ENCODE results near the gene NR1D1. TPM values are rescaled to one million over a fixed set of nuclear protein-coding genes. Genes with fewer than 3 reads are reported as not detected.

The NR1D1 gene
- total and polyA plus RNA-seq, 2 of the 13 experiments (the other 11 are each of a cell fraction or from before 2014, with no cell fraction given), result 2.1 to 2.7 TPM

GRCh38 chr17:40072040-40072734 is 28.2 kb downstream of the NR1D1 start (continued):
- TF ChIP-seq MTERF4 (CRISPR knock-in tag; IDR thresholded peaks at IDR 0.05), result peak; percentile 60; the same call in 1 of the 2 replicates
- TF ChIP-seq SATB2 (CRISPR knock-in tag; IDR thresholded peaks at IDR 0.05), result no peak
- no peak for TF ChIP-seq HMGXB4 (CRISPR knock-in tag; IDR thresholded peaks at IDR 0.05; ENCODE audit: borderline replicate concordance in 1 of 2, low read depth in 1 of 2)
- no peak for TF ChIP-seq ZMYM2 (CRISPR knock-in tag; IDR thresholded peaks at IDR 0.05)
- TF ChIP-seq ZNF160 (CRISPR knock-in tag; IDR thresholded peaks at IDR 0.05), result no peak
- TF ChIP-seq ZNF775 (CRISPR knock-in tag; IDR thresholded peaks at IDR 0.05; ENCODE audit: borderline replicate concordance), result no peak; the same call in 1 of the 2 replicates
- TF ChIP-seq ZNF44 (CRISPR knock-in tag; IDR thresholded peaks at IDR 0.05), result 0 out of 2 replicates have a peak, but pooled peaks have one; percentile 52
- TF ChIP-seq RXRA (CRISPR knock-in tag; IDR thresholded peaks at IDR 0.05), result peak; percentile 37; the same call in 1 of the 2 replicates
- no peak for TF ChIP-seq HINFP (CRISPR knock-in tag; IDR thresholded peaks at IDR 0.05; ENCODE audit: low read depth)
- no peak for TF ChIP-seq ZHX1 (CRISPR knock-in tag; IDR thresholded peaks at IDR 0.05; ENCODE audit: low read depth)
- TF ChIP-seq HMGA1 (CRISPR knock-in tag; conservative IDR thresholded peaks at IDR 0.05), result no peak
- no peak for TF ChIP-seq ZNF616 (CRISPR knock-in tag; IDR thresholded peaks at IDR 0.05; ENCODE audit: low read depth)
- peak; percentile 39; the same call in 1 of the 2 replicates for TF ChIP-seq ZNF691 (CRISPR knock-in tag; IDR thresholded peaks at IDR 0.05; ENCODE audit: borderline replicate concordance, low read depth)
- TF ChIP-seq DPF2 (CRISPR knock-in tag; IDR thresholded peaks at IDR 0.05; ENCODE audit: borderline replicate concordance, low read depth), result peak; percentile 45; the same call in 1 of the 2 replicates
- TF ChIP-seq, protein P1, sequence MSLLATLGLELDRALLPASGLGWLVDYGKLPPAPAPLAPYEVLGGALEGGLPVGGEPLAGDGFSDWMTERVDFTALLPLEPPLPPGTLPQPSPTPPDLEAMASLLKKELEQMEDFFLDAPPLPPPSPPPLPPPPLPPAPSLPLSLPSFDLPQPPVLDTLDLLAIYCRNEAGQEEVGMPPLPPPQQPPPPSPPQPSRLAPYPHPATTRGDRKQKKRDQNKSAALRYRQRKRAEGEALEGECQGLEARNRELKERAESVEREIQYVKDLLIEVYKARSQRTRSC (CRISPR knock-in tag; IDR thresholded peaks at IDR 0.05; ENCODE audit: low read depth), result no peak
- TF ChIP-seq, protein P2, sequence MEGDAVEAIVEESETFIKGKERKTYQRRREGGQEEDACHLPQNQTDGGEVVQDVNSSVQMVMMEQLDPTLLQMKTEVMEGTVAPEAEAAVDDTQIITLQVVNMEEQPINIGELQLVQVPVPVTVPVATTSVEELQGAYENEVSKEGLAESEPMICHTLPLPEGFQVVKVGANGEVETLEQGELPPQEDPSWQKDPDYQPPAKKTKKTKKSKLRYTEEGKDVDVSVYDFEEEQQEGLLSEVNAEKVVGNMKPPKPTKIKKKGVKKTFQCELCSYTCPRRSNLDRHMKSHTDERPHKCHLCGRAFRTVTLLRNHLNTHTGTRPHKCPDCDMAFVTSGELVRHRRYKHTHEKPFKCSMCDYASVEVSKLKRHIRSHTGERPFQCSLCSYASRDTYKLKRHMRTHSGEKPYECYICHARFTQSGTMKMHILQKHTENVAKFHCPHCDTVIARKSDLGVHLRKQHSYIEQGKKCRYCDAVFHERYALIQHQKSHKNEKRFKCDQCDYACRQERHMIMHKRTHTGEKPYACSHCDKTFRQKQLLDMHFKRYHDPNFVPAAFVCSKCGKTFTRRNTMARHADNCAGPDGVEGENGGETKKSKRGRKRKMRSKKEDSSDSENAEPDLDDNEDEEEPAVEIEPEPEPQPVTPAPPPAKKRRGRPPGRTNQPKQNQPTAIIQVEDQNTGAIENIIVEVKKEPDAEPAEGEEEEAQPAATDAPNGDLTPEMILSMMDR (CRISPR knock-in tag; IDR thresholded peaks at IDR 0.05), result peak; percentile 19; the same call in 1 of the 2 replicates
- 0 out of 2 replicates have a peak, but pooled peaks have one; percentile 18 for TF ChIP-seq BRD4 (CRISPR knock-in tag; IDR thresholded peaks at IDR 0.05)
